HG03039 (cell line): ENCODE results near the gene CTSS.
A peak's percentile ranks its signal among the peaks of the same experiment; 100 is the strongest.
"Not testable (repeated sequence)": the region's sequence is repeated elsewhere in the genome, so short reads cannot be mapped to it uniquely, and the experiment has no call there.

ENCODE experiments used
- ATAC-seq: cut with Tn5 transposase; IDR thresholded peaks from one replicate; pipeline ENCODE4 v1.9.1; 2021; ENCODE audit warnings: mild to moderate bottlenecking, moderate library complexity; ENCODE audit not compliant: unreplicated experiment

Gene CTSS

GRCh38 chr1:150765296-150765976 lies at the start of gene CTSS:
TSS of gene CTSS (minus strand) at chr1:150765778. CDS start at chr1:150764763, 1,015 bp downstream.
- ATAC-seq: peak; percentile 61

GRCh38 chr1:150813028-150813707 lies 47.6 kb upstream of the CTSS start:
- ATAC-seq: no peak

- no peak for ATAC-seq
Observed at GRCh38 chr1:150810958-150811659, 45.5 kb upstream of the CTSS start.

- no peak for ATAC-seq
Observed at GRCh38 chr1:150809651-150810050, 44.1 kb upstream of the CTSS start.

- no peak for ATAC-seq
Observed at GRCh38 chr1:150808846-150809245, 43.3 kb upstream of the CTSS start.

GRCh38 chr1:150808121-150808520 lies 42.5 kb upstream of the CTSS start, which contains the start of gene CTSK:
TSS of gene CTSK (minus strand) at chr1:150808260. CDS start at chr1:150806805, 1,455 bp downstream.
- no peak for ATAC-seq

- ATAC-seq: no peak
Observed at GRCh38 chr1:150807249-150808023, 41.9 kb upstream of the CTSS start.

- no peak for ATAC-seq
Observed at GRCh38 chr1:150805899-150806298, 40.3 kb upstream of the CTSS start.

GRCh38 chr1:150804671-150805070 lies 39.1 kb upstream of the CTSS start:
- ATAC-seq: no peak

- ATAC-seq: no peak
Observed at GRCh38 chr1:150799089-150799488, 33.5 kb upstream of the CTSS start.

GRCh38 chr1:150798525-150798924 lies 32.9 kb upstream of the CTSS start:
- no peak for ATAC-seq

GRCh38 chr1:150796374-150796773 lies 30.8 kb upstream of the CTSS start:
- no peak for ATAC-seq

- not testable (repeated sequence) for ATAC-seq
Observed at GRCh38 chr1:150793778-150794177, 28.2 kb upstream of the CTSS start.

- no peak for ATAC-seq
Observed at GRCh38 chr1:150793221-150793620, 27.6 kb upstream of the CTSS start.

GRCh38 chr1:150791585-150791984 lies 26.0 kb upstream of the CTSS start:
- no peak for ATAC-seq

GRCh38 chr1:150789396-150789795 lies 23.8 kb upstream of the CTSS start:
- ATAC-seq: no peak

- no peak for ATAC-seq
Observed at GRCh38 chr1:150788946-150789345, 23.4 kb upstream of the CTSS start.

- ATAC-seq: no peak
Observed at GRCh38 chr1:150787455-150787854, 21.9 kb upstream of the CTSS start.

- no peak for ATAC-seq
Observed at GRCh38 chr1:150780510-150780909, 14.9 kb upstream of the CTSS start.

- ATAC-seq: no peak
Observed at GRCh38 chr1:150778409-150778808, 12.8 kb upstream of the CTSS start.

- ATAC-seq: no peak
Observed at GRCh38 chr1:150777544-150777943, 12.0 kb upstream of the CTSS start.
